T47D (cell line): ENCODE results near the gene BID.
"Not testable (repeated sequence)": the region's sequence is repeated elsewhere in the genome, so short reads cannot be mapped to it uniquely, and the experiment has no call there.

Experiments used
- DNase-seq, 2 experiments: peaks; one replicate each; pipeline versions ENCODE4 v3.0.0 to v3.0.0-alpha.2; 2011 to 2012; ENCODE audit warnings: low read depth in 1 of 2, low spot score in 1 of 2
- JUND ChIP-seq: IDR thresholded peaks from 2 replicates; pipeline ENCODE4 v1.6.1; 2012; ENCODE audit warnings: low read depth
- in situ Hi-C: cut with HindIII; loops from 2 replicates; pipeline ENCODE4 v1.10.0; 2016; ENCODE audit warnings: low sequenced_read_pairs, low pct_unique_long_range_greater_than_20kb

Gene BID

GRCh38 chr22:17769716-17770082, 4.6 kb downstream of the BID start:
- in situ Hi-C loops = no loop called here
- TF ChIP-seq JUND = no peak
- no peak for DNase-seq

DNA sequence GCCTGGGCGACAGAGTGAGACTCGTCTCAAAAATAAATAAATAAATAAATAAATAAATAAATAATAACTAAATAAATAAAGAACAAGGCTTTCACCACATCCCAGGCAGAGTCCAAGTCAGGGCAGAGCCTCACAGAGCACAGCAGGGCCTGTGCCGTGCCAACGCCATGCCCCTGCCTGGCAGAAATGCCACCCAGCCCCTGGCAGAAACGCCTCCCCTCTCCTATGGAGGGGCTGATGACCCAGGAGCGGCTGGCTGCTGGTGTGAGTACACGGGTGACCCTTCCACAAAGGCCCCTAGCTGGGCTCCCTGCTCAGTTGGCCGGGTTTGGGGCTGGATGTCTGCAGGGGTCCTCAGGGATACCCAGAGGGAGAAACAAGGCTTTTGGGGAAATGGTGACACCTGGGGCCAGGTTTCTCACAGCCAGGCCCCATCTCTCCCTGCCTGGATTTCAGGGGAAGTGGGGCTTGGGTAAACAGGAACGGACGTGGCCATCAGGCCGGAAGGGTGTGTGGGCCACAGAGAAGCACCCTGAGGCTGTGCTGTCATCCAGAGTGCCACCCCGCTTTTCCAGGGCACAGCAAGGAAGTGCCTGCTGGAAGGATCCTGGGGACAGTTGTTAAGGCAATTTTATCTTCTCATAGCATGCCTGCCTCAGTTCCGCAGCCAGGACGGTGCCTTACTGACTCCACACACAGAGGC, 5.1 kb downstream of the BID start:
- in situ Hi-C loops = no loop called here
- DNase-seq = no peak
- TF ChIP-seq JUND = no peak

GRCh38 chr22:17767233-17768065, 6.8 kb downstream of the BID start:
- no peak for TF ChIP-seq JUND
- in situ Hi-C loops = no loop called here
- peak in 1 of 2 experiments; percentile 51 for DNase-seq

DNA sequence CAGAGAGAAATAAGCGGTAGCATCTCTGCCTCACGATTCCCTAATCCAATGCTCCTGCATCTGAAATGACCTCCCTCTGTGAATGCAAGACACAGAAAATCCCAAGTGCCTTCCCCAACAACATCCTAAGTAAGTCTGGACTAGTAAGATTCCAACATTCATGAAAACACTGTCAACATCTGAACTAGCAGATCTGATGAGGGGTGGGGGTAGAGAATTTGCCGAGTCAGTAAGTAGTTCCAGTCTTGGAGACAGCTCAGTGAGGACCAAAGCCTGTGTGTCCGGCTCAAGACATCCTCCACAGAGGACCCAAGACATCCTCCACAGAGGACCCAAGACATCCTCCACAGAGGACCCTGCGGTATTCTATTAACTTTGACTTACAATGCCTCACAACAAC, 9.4 kb downstream of the BID start:
- DNase-seq = not testable (repeated sequence)

GRCh38 chr22:17764036-17764435, 10.2 kb downstream of the BID start:
- no peak for TF ChIP-seq JUND
- in situ Hi-C loops = no loop called here
- DNase-seq = no peak

More for the DNA sequence above, 9.4 kb downstream of the BID start:
- in situ Hi-C loops = not testable (repeated sequence)

- DNase-seq, in situ Hi-C loops: not testable (repeated sequence)
These were observed 10.8 kb downstream of the BID start for GRCh38 chr22:17763442-17763841.

- in situ Hi-C loops = no loop called here
- DNase-seq = no peak
- TF ChIP-seq JUND = no peak
These were observed 13.2 kb downstream of the BID start for GRCh38 chr22:17761138-17761488.

DNA sequence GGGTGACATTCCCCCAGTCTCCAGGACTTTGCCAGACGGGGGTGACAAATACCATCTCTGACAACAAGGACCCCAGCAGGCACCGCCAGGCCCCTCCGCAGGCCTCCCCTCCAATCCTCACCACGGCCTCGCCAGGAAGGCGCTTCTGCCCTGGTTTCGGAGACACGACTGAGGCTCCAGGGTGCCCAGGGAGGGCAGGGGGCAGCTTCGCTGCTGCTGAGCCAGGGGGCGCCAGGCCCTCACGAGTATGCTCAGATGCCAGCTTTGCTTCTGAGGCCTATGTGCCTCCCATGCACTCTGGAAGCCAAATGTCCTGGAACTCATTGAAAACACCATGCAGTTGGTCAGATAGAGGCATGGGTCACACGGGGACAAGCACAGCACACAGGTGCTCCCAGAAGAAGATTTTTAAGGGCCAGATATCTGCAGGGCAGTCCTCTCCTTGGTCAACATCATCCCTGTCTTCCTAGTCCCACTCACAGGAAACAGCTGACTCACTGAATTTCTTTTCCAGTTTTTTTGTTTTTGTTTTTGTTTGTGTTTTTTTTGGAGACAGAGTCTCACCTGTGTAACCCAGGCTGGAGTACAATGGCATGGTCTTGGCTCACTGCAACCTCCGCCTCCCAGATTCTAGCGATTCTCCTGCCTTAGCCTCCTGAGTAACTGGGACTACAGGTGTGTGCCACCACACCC, 19.9 kb downstream of the BID start:
- no peak for TF ChIP-seq JUND
- in situ Hi-C loops = no loop called here
- DNase-seq = peak in 1 of 2 experiments; percentile 24

DNA sequence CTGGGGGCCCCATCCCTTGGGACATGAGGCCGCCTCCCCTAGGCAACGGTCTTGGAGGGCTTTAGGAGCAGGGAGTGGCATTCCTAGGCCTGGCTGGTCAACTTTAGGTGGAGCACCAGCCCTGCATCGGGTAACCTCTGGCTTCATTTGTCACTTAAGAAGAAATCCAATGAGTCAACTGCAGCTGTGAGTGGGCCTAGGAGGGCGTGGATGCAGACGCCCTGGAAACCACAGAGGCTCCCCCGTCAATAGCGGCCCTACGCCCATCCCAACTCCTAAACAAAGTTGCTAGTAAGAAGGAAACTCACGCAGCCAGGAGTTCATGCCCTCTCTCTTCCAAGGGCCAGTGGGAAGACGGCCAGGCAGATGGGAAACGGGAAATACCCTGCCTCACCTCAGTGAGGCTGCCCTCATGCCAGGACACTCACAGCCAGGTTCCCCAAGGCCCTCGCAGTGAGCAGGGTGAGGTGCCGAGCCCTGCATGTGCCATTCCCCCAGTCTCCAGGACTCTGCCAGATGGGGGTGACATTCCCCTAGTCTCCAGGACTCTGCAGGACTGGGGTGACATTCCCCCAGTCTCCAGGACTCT, 20.8 kb downstream of the BID start:
- in situ Hi-C loops = no loop called here
- no peak for DNase-seq
- TF ChIP-seq JUND = no peak

DNA sequence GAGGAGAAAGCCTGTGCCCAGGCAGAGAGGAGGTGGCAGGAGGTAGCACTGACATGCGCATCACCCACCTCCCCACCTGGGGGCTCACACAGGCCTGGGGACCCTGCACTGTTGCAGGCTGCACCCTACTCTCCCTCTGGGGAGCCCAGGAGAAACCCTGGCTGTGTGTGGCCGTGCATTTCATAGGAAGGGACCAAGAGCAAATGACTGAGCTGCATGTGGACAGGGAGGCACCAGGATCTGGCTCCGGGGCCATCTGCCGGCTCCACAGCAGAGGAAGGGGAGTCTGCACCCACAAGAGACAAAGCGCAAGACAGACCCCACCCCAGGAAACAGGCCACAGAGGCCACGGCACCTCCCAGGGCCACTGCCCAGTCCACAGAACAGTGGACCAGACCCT, 22.7 kb downstream of the BID start:
- in situ Hi-C loops = no loop called here
- TF ChIP-seq JUND = no peak
- DNase-seq = no peak

GRCh38 chr22:17749605-17750395, 24.5 kb downstream of the BID start:
- in situ Hi-C loops = no loop called here
- no peak for DNase-seq
- TF ChIP-seq JUND = no peak
